ENCODE measurements around the gene CASP7.
"Not testable (repeated sequence)": the region's sequence is repeated elsewhere in the genome, so short reads cannot be mapped to it uniquely, and the experiment has no call there.

CASP7 gene

GRCh38 chr10:113651898-113652297 is 27.8 kb upstream of the CASP7 start:
- TF ChIP-seq, protein P1, sequence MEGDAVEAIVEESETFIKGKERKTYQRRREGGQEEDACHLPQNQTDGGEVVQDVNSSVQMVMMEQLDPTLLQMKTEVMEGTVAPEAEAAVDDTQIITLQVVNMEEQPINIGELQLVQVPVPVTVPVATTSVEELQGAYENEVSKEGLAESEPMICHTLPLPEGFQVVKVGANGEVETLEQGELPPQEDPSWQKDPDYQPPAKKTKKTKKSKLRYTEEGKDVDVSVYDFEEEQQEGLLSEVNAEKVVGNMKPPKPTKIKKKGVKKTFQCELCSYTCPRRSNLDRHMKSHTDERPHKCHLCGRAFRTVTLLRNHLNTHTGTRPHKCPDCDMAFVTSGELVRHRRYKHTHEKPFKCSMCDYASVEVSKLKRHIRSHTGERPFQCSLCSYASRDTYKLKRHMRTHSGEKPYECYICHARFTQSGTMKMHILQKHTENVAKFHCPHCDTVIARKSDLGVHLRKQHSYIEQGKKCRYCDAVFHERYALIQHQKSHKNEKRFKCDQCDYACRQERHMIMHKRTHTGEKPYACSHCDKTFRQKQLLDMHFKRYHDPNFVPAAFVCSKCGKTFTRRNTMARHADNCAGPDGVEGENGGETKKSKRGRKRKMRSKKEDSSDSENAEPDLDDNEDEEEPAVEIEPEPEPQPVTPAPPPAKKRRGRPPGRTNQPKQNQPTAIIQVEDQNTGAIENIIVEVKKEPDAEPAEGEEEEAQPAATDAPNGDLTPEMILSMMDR (IDR thresholded peaks at IDR 0.05; ENCODE audit: insufficient read depth, low read depth, low read length, missing control alignments) = no peak
- no peak for DNase-seq (ENCODE audit: low read depth)
- H3K4me3 ChIP-seq (ENCODE audit: low read length) = no peak overlapping the region

GRCh38 chr10:113652456-113652855 is 27.3 kb upstream of the CASP7 start:
- H3K4me3 ChIP-seq (ENCODE audit: low read length); DNase-seq (ENCODE audit: low read depth): not testable (repeated sequence)

DNA sequence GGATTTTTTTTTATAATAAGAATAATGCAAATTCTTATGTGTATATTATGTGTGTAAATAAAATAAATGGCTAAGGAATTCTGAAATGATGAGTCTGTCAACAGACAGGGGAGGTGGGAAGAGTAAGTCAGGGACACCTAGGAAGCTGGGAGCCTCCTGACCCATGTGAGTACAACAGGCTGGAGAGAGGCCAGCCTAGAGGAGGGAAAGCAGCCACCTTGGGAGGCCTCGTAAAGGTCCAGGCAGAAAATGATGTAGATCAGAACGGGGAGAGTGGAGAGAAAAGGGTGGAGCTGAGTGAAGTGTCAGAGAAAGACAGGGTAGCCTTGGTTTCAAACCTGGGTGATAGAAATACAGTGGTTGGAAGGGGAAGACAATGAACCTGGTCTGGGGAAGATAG is 22.8 kb upstream of the CASP7 start:
- TF ChIP-seq, protein P1 (IDR thresholded peaks at IDR 0.05; ENCODE audit: insufficient read depth, low read depth, low read length, missing control alignments) = no peak
- no peak for DNase-seq (ENCODE audit: low read depth)
- no peak overlapping the region for H3K4me3 ChIP-seq (ENCODE audit: low read length)

DNA sequence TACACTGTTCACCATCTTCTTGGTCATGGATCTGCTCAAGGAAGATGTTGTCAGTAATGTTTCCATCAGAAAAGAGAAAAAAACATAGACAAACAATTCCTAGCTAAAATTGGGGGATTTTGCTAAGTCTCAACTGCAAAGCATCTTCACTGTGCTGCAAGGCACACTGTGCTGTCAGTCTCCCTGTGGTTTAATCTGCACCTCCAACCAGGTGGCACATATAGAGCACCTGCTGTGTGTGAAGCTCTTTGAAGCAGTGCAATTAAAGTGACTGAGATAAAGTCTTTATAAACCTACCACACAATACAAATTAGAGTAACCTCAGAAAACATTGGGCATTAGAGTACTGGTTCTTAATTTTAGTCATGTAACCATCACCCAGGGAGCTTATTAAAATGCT is 22.2 kb upstream of the CASP7 start:
- no peak for DNase-seq (ENCODE audit: low read depth)
- no peak overlapping the region for H3K4me3 ChIP-seq (ENCODE audit: low read length)
- TF ChIP-seq, protein P1 (IDR thresholded peaks at IDR 0.05; ENCODE audit: insufficient read depth, low read depth, low read length, missing control alignments) = no peak

DNA sequence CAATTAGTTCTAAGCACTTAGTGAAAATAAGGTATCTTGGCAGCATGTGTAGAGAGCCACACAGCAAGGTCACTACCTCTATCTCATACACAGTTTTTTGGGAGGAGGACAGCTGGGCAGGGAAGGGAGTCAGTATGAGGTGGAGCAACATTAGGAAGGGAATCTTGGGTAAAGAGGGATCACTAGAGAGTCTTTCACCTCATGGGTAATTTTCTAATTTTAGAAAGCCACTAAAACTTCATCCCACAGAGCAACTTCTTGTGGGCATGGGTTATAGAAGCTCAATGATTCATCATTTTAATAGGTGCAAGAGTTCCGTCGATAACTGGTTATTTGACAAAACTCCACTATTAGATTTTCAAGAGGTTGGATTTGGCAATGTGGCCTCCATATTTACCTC is 18.4 kb upstream of the CASP7 start:
- TF ChIP-seq, protein P1 (IDR thresholded peaks at IDR 0.05; ENCODE audit: insufficient read depth, low read depth, low read length, missing control alignments) = no peak
- no peak for DNase-seq (ENCODE audit: low read depth)
- H3K4me3 ChIP-seq (ENCODE audit: low read length) = no peak overlapping the region

DNA sequence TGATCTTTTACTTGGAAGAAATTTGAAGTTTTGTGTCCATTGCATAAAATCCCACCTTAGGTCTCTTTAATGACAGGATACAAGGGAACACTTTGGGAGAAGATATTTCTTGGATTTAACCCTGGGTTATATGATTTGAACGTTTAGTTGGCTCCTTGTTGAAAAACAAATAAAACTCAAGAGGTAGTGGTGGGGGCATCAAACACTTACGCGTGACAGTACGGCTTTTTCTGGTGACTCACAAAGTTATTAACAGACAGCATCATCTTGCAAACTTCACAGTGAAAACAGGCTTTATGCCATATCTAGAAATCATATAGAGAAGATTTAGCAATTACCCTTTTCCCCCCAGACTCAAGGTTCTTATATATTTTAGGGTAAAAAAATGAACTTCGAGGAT is 16.6 kb upstream of the CASP7 start:
- TF ChIP-seq, protein P1 (IDR thresholded peaks at IDR 0.05; ENCODE audit: insufficient read depth, low read depth, low read length, missing control alignments) = no peak
- no peak overlapping the region for H3K4me3 ChIP-seq (ENCODE audit: low read length)
- peak; percentile 16 for DNase-seq (ENCODE audit: low read depth)

DNA sequence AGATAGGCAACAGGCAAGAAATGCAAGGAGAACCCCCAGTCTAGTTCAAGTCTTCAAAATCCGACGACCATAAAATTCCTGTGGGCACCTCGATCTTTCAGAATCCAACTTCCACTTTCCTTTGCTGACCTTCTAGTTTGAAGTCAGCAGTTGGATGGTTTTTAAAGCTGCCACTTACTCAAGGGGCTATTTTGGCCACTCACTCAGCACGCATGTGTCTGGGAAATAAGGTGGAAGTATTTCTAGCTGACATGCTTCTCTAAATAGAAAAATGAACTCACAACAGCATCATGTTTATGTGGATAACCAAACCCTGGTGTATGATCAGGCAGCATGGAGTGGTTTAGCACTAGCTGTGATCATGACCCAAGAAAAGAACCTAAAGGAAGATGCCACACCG is 15.8 kb upstream of the CASP7 start, which contains the start of gene NRAP:
TSS of gene NRAP (minus strand) at position 134 of the 400 bp plus-strand sequence. CDS start 159 bp downstream, outside the sequence.
- TF ChIP-seq, protein P1 (IDR thresholded peaks at IDR 0.05; ENCODE audit: insufficient read depth, low read depth, low read length, missing control alignments) = no peak
- no peak for DNase-seq (ENCODE audit: low read depth)
- H3K4me3 ChIP-seq (ENCODE audit: low read length) = no peak within 1 kb of the TSS
